Measurements from ENCODE around the gene GFOD2. TPM values are rescaled to one million over a fixed set of nuclear protein-coding genes. Genes with fewer than 3 reads are reported as not detected.

Gene GFOD2
- total and polyA plus RNA-seq, 2 of the 13 experiments (the other 11 are each of a cell fraction or from before 2014, with no cell fraction given), result 11.1 to 17.2 TPM

GRCh38 chr16:67726106-67727034 lies 7.3 kb upstream of the GFOD2 start (continued):
- TF ChIP-seq, protein P1, sequence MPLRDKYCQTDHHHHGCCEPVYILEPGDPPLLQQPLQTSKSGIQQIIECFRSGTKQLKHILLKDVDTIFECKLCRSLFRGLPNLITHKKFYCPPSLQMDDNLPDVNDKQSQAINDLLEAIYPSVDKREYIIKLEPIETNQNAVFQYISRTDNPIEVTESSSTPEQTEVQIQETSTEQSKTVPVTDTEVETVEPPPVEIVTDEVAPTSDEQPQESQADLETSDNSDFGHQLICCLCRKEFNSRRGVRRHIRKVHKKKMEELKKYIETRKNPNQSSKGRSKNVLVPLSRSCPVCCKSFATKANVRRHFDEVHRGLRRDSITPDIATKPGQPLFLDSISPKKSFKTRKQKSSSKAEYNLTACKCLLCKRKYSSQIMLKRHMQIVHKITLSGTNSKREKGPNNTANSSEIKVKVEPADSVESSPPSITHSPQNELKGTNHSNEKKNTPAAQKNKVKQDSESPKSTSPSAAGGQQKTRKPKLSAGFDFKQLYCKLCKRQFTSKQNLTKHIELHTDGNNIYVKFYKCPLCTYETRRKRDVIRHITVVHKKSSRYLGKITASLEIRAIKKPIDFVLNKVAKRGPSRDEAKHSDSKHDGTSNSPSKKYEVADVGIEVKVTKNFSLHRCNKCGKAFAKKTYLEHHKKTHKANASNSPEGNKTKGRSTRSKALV (CRISPR knock-in tag; IDR thresholded peaks at IDR 0.05), result no peak
- TF ChIP-seq FOSL2 (CRISPR knock-in tag; IDR thresholded peaks at IDR 0.05), result peak; percentile 96
- TF ChIP-seq ZNF710 (CRISPR knock-in tag; IDR thresholded peaks at IDR 0.05; ENCODE audit: borderline replicate concordance), result peak; percentile 70; the same call in 1 of the 2 replicates
- TF ChIP-seq USF2 (IDR thresholded peaks at IDR 0.05; ENCODE audit: low read depth, low read length), result no peak
- no peak for TF ChIP-seq USF2 (CRISPR knock-in tag; IDR thresholded peaks at IDR 0.05; ENCODE audit: borderline replicate concordance)
- TF ChIP-seq U2AF1 (optimal IDR thresholded peaks at IDR 0.05; ENCODE audit: low read depth, low read length), result no peak
- TF ChIP-seq GPBP1L1 (CRISPR knock-in tag; IDR thresholded peaks at IDR 0.05), result no peak
- TF ChIP-seq HMGA1 (CRISPR knock-in tag; conservative IDR thresholded peaks at IDR 0.05), result no peak
- TF ChIP-seq RBFOX2 (IDR thresholded peaks at IDR 0.05; ENCODE audit: low read depth, low read length), result no peak
- TF ChIP-seq MTA1 (CRISPR knock-in tag; IDR thresholded peaks at IDR 0.05; ENCODE audit: borderline replicate concordance), result peak; percentile 83; the same call in 1 of the 2 replicates
- TF ChIP-seq CTCF (CRISPR knock-in tag; IDR thresholded peaks at IDR 0.05), result peak; percentile 33
- peak; percentile 74 for TF ChIP-seq POGZ (CRISPR knock-in tag; IDR thresholded peaks at IDR 0.05)
- no peak for TF ChIP-seq ZFP36 (IDR thresholded peaks at IDR 0.05; ENCODE audit: borderline replicate concordance, low read depth, low read length, partially characterized antibody)
- TF ChIP-seq SMARCE1 (IDR thresholded peaks at IDR 0.05; ENCODE audit: borderline replicate concordance), result no peak
- no peak for TF ChIP-seq CBFB (CRISPR knock-in tag; IDR thresholded peaks at IDR 0.05)
- TF ChIP-seq ZNF746 (CRISPR knock-in tag; IDR thresholded peaks at IDR 0.05), result no peak; the same call in 1 of the 2 replicates
- TF ChIP-seq AKAP8 (CRISPR knock-in tag; IDR thresholded peaks at IDR 0.05), result no peak
